H1 (cell line): ENCODE results near the gene RALA. TPM values are rescaled to one million over a fixed set of nuclear protein-coding genes. Genes with fewer than 3 reads are reported as not detected.

Experiments used
- CBX5 ChIP-seq: fragments of 300-800, 300-1000 bp; sonication (generic); IDR thresholded peaks from 2 replicates; pipeline ENCODE4 v1.7.1; 2016; ENCODE audit warnings: antibody characterized with exemption, low read length, low read depth
- CHD7 ChIP-seq: fragments of 300-600 bp; sonication (generic); IDR thresholded peaks from 2 replicates; pipeline ENCODE4 v1.7.1; 2012; ENCODE audit warnings: low read length, moderate library complexity, mild to moderate bottlenecking, inconsistent platforms; ENCODE audit not compliant: insufficient replicate concordance
- EGR1 ChIP-seq: IDR thresholded peaks from 2 replicates; pipeline ENCODE4 v1.6.1; 2011; ENCODE audit warnings: low read depth, low read length, borderline replicate concordance
- GABPA ChIP-seq: IDR thresholded peaks from 2 replicates; pipeline ENCODE4 v1.6.1; 2011; ENCODE audit warnings: mild to moderate bottlenecking, low read length, moderate library complexity, borderline replicate concordance; ENCODE audit not compliant: insufficient read depth
- KDM5A ChIP-seq: fragments of 200-600 bp; IDR thresholded peaks from 2 replicates; pipeline ENCODE4 v1.7.1; 2012; ENCODE audit warnings: mild to moderate bottlenecking, low read length, inconsistent platforms, mixed read lengths
- RXRA ChIP-seq: IDR thresholded peaks from 2 replicates; pipeline ENCODE4 v1.6.1; 2011; ENCODE audit warnings: low read depth, mild to moderate bottlenecking, low read length, moderate library complexity; ENCODE audit not compliant: insufficient read depth
- SRF ChIP-seq: IDR thresholded peaks from 2 replicates; pipeline ENCODE4 v1.6.1; 2011; ENCODE audit warnings: mild to moderate bottlenecking, low read depth, low read length, moderate library complexity
- ZNF274 ChIP-seq: IDR thresholded peaks from 2 replicates; pipeline ENCODE4 v1.7.0; 2012; ENCODE audit warnings: low read length, borderline replicate concordance; ENCODE audit errors: extremely low read depth
- polyA plus RNA-seq, 7 experiments: library from polyadenylated mRNA; depleted of rRNA in 3 of 7; stranded (reverse) in 5 of 7; unstranded in 2 of 7; fragments of >200 nt in 5 of 7; fragments of 200-250 nt in 2 of 7; gene quantifications; 1 replicate in 5 of 7; 2 replicates in 1 of 7; 4 replicates in 1 of 7; pipeline versions ENCODE4 v1.2.1 to v1.2.3, GENCODE V29; 2011 to 2013; ENCODE audit warnings: missing spikeins in 2 of 7, mixed read lengths in 2 of 7
- total RNA-seq: library from RNA; stranded (reverse); fragmentation: NEBNext Ultra II Directional; extraction: Animal tissue kit (Norgen Biotek cat#: 25700); gene quantifications from 2 replicates; pipeline ENCODE4 v1.2.1, GENCODE V29; 2021
- TF ChIP-seq, protein P1 (sequence below): IDR thresholded peaks from 2 replicates; pipeline ENCODE4 v1.6.1; 2012; ENCODE audit warnings: low read length, inconsistent platforms

Gene RALA
- total and polyA plus RNA-seq, 2 of the 8 experiments (the other 6 are each of a cell fraction or from before 2014, with no cell fraction given) = 24.1 to 72.8 TPM

GRCh38 chr7:39721919-39722597 is 98.7 kb downstream of the RALA start (continued):
- TF ChIP-seq CHD7 = no peak
- no peak for TF ChIP-seq KDM5A
- TF ChIP-seq ZNF274 = no peak
- TF ChIP-seq, protein P1, sequence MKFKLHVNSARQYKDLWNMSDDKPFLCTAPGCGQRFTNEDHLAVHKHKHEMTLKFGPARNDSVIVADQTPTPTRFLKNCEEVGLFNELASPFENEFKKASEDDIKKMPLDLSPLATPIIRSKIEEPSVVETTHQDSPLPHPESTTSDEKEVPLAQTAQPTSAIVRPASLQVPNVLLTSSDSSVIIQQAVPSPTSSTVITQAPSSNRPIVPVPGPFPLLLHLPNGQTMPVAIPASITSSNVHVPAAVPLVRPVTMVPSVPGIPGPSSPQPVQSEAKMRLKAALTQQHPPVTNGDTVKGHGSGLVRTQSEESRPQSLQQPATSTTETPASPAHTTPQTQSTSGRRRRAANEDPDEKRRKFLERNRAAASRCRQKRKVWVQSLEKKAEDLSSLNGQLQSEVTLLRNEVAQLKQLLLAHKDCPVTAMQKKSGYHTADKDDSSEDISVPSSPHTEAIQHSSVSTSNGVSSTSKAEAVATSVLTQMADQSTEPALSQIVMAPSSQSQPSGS = no peak
- no peak for TF ChIP-seq RXRA
- TF ChIP-seq SRF = no peak
- TF ChIP-seq GABPA = no peak
- no peak for TF ChIP-seq EGR1
- TF ChIP-seq CBX5 = no peak
